Right atrium auricular region (tissue), 2 donors: ENCODE measurements around the gene VWC2L. TPM values are rescaled to one million over a fixed set of nuclear protein-coding genes. Genes with fewer than 3 reads are reported as not detected.

Experiments used
- DNase-seq: peaks from one replicate; pipeline ENCODE4 v3.0.0-alpha.2; 2019; ENCODE audit warnings: low spot score
- H3K27ac ChIP-seq, 2 donors: fragments of 200-600 bp; sonication (generic); 1 replicate in 1 of 2; 2 replicates in 1 of 2; pipeline ENCODE4 v1.5.1; 2016 to 2019
- H3K27me3 ChIP-seq, 2 donors: fragments of 200-600 bp; sonication (generic); one replicate each; pipeline versions ENCODE4 v1.5.1 to v1.6.0; 2017 to 2019
- H3K36me3 ChIP-seq: fragments of 200-600 bp; sonication (generic); one replicate; pipeline ENCODE4 v1.5.1; 2016
- H3K4me1 ChIP-seq, 2 donors: fragments of 200-600 bp; sonication (generic); one replicate each; pipeline versions ENCODE4 v1.5.1 to v1.6.0; 2017 to 2019
- H3K4me3 ChIP-seq, 2 donors: fragments of 200-600 bp; sonication (generic); 1 replicate in 1 of 2; 2 replicates in 1 of 2; pipeline ENCODE4 v1.5.1; 2017 to 2019; ENCODE audit warnings: mild to moderate bottlenecking in 1 of 2, moderate library complexity in 1 of 2
- H3K9me3 ChIP-seq, 2 donors: fragments of 200-600 bp; sonication (generic); one replicate each; pipeline ENCODE4 v1.5.1; 2019
- total RNA-seq, 2 donors: library from RNA; depleted of rRNA; stranded (reverse); fragments of >200 nt; gene quantifications; one replicate each; pipeline ENCODE4 v1.1.0, GENCODE V29; 2016
- TF ChIP-seq, protein P1 (sequence below), 2 donors: fragments of 200-600 bp; sonication (generic); IDR thresholded peaks; one replicate each; pipeline ENCODE4 v1.5.1; 2019; ENCODE audit warnings: antibody characterized with exemption in 2 of 2

VWC2L gene
- total RNA-seq, 2 donors from 2014 or later = not detected

DNA sequence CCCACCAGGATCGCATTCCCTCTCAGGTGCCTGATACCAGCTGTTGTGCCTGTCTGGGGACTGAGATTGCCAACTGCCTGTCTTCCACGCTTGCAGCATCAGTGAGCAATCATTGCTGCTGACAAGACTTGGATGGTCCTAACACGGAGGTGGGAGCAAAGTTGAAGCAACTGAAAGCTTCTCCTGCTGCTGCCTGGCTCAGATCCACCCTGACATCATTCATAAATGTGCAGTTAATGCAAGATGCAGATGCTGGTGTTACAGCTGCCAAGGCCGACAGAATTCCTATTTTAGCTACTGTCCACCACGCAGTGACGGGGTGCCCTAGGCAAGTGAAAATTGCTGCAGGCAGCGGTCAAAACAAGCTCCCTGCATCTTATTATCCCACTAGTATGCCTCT, 131.4 kb downstream of the VWC2L start:
- no peak overlapping the region for H3K4me3 ChIP-seq

DNA sequence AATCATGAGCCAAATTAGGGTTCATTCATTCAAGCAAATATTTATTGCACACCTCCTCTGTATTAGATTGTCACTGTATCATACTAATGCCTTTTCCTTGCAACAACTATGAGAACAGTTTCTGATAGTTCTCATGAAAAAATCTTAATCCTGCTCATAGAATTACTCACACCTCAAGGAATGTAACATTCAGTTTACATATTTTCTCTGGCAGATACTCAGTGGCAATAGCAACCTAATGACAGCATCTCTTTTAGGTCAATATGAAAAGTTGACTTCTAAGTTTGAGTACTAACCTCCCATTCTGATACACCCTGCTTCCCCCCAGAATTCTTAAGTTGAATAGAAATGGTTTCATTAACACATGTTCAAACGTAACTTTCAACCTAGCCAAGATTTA, 132.0 kb downstream of the VWC2L start:
- no peaks in the 10 kb centered on the region for H3K36me3 ChIP-seq
- H3K4me3 ChIP-seq = no peak overlapping the region
- H3K27ac ChIP-seq = no peak overlapping the region
- H3K9me3 ChIP-seq = no peaks in the 10 kb centered on the region
- DNase-seq = no peak
- TF ChIP-seq, protein P1, sequence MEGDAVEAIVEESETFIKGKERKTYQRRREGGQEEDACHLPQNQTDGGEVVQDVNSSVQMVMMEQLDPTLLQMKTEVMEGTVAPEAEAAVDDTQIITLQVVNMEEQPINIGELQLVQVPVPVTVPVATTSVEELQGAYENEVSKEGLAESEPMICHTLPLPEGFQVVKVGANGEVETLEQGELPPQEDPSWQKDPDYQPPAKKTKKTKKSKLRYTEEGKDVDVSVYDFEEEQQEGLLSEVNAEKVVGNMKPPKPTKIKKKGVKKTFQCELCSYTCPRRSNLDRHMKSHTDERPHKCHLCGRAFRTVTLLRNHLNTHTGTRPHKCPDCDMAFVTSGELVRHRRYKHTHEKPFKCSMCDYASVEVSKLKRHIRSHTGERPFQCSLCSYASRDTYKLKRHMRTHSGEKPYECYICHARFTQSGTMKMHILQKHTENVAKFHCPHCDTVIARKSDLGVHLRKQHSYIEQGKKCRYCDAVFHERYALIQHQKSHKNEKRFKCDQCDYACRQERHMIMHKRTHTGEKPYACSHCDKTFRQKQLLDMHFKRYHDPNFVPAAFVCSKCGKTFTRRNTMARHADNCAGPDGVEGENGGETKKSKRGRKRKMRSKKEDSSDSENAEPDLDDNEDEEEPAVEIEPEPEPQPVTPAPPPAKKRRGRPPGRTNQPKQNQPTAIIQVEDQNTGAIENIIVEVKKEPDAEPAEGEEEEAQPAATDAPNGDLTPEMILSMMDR (IDR thresholded peaks at IDR 0.05) = no peak
- no peaks in the 10 kb centered on the region for H3K4me1 ChIP-seq
- H3K27me3 ChIP-seq = no peaks in the 10 kb centered on the region

More for the DNA sequence above, 131.4 kb downstream of the VWC2L start:
- Histone ChIP-seq H3K9me3 (no peaks in the 10 kb centered on the region), H3K27ac (no peak overlapping the region), H3K36me3 (no peaks in the 10 kb centered on the region), H3K4me1 (no peaks in the 10 kb centered on the region), H3K27me3 (no peaks in the 10 kb centered on the region)
- TF ChIP-seq, protein P1 (IDR thresholded peaks at IDR 0.05) = no peak
- DNase-seq = no peak

DNA sequence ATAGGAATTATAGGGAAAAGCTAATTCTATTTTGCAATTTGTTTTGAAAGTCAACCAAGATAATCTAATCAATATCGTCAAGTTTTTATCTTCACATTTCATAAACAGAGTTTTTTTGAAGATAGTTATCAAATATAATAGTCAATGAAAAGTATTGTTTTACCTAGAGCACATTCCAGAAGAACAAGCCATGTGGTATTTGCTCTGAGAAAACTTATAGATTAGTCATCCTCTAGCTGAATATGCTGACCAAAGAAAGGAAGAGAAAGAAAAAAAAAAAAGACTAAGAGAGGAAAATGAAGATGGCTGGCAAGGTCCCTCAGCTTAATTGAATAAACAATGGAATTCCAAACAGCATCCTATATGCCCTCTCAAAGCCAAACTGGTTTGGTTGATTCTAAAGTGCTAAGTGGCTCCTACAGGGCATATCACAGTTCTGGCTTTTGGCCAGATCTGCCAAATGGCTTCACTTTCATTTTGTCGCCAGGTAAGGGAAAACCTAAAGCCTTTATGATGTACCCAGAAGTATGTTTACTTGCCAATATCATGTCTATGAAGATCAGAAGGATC, 132.6 kb downstream of the VWC2L start:
- TF ChIP-seq, protein P1 (IDR thresholded peaks at IDR 0.05) = no peak
- DNase-seq = no peak
- Histone ChIP-seq H3K27me3 (no peaks in the 10 kb centered on the region), H3K4me1 (no peaks in the 10 kb centered on the region), H3K27ac (no peak overlapping the region), H3K9me3 (no peaks in the 10 kb centered on the region), H3K36me3 (no peaks in the 10 kb centered on the region), H3K4me3 (no peak overlapping the region)

DNA sequence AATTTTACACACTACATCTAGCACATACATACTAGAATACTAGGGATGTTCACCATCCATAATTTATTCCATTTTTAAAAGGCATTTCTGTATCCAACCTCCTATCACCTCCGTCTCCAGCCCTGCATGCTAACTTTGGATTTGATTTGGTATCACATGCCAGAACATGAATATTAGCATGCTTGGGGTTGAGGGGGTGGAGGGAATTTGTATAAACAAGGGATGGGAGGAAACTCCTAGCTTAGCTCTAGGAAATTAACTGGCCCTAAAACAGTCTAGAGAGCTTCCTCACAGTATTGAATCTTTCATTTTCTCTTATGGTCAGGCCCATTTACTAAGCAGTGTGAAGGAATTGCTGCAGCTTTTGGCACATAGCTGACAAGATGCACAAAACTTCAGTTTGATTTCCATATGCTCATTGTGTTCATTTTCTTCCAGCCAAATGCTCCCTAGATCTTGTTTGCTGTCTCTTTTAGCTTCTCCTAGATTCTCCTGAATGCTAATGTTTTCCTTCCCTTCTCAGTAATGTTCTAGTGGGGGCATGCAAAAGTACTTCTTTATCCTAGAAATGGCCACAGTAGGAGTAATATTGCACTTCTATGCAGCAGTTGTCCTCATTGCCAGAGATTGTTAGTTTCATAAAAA, 135.2 kb downstream of the VWC2L start:
- Histone ChIP-seq H3K27ac (no peak overlapping the region), H3K4me3 (no peak overlapping the region), H3K36me3 (no peaks in the 10 kb centered on the region), H3K9me3 (no peaks in the 10 kb centered on the region), H3K4me1 (no peaks in the 10 kb centered on the region), H3K27me3 (no peaks in the 10 kb centered on the region)
- DNase-seq = no peak
- TF ChIP-seq, protein P1 (IDR thresholded peaks at IDR 0.05) = no peak

DNA sequence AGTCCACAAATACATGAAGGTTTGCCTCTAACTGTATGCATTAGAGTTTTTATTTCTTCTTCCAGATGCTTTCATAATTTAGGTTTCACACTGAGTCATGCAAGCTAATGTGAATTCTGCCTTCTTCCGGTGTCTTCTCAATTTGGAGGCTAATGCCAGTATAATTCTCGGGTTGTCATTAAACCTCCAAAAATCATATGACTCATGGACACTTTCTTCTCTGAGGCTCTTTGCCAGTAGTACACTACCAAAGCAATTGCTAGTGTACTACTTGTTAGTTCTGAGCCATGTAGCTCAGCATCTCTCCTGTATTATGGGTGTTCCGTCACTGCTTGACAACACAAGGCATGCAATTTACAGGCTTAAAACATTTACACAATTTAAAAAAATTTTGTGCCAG, 137.1 kb downstream of the VWC2L start:
- TF ChIP-seq, protein P1 (IDR thresholded peaks at IDR 0.05) = no peak
- no peak for DNase-seq
- H3K27ac ChIP-seq = no peak overlapping the region
- H3K9me3 ChIP-seq = no peaks in the 10 kb centered on the region
- H3K4me1 ChIP-seq = no peaks in the 10 kb centered on the region
- H3K4me3 ChIP-seq = no peak overlapping the region
- H3K36me3 ChIP-seq = no peaks in the 10 kb centered on the region
- H3K27me3 ChIP-seq = no peaks in the 10 kb centered on the region

DNA sequence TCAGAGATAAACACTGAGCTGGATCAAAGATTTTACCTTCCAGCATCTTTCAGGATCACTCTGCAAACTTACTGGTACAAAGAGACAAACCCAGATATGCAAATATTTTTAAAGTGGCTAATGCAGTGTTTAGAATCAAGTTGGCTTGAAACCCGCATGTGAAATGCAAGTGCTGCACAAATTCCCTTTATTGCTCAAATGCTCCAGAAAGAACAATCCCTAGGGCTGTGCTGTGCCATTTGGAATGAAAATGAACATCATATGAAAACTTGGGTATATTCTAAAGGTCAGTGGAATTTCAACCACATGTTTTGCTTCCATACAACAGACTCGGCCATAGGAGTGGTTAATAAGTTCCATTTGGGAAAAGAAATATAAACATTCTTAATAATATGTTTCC, 139.1 kb downstream of the VWC2L start:
- H3K27me3 ChIP-seq = no peaks in the 10 kb centered on the region
- no peak for DNase-seq
- H3K9me3 ChIP-seq = no peaks in the 10 kb centered on the region
- no peak overlapping the region for H3K27ac ChIP-seq
- no peaks in the 10 kb centered on the region for H3K36me3 ChIP-seq
- TF ChIP-seq, protein P1 (IDR thresholded peaks at IDR 0.05) = no peak
- H3K4me1 ChIP-seq = no peaks in the 10 kb centered on the region
- H3K4me3 ChIP-seq = no peak overlapping the region
